ENCODE results near the gene NHSL2.

NHSL2 gene

GRCh38 chrX:72038868-72039267 lies 128.2 kb downstream of the NHSL2 start:
- TF ChIP-seq CTCF (IDR thresholded peaks at IDR 0.05; ENCODE audit: control extremely low read depth, extremely low read depth, low read depth, missing control alignments): no peak
- CTCF ChIA-PET: no interaction called here
- no peak for DNase-seq (ENCODE audit: extremely low spot score)
- POLR2A ChIA-PET: no interaction called here

- no peak for TF ChIP-seq CTCF (IDR thresholded peaks at IDR 0.05; ENCODE audit: control extremely low read depth, extremely low read depth, low read depth, missing control alignments)
- ChIA-PET POLR2A (no interaction called here), CTCF (interaction anchor here (2.0 to 2.1 kb wide), 2 partner anchors 10 to 19 kb away, joined by 8 to 9 read pairs; no protein-coding TSS in a partner anchor)
- DNase-seq (ENCODE audit: extremely low spot score): no peak
These were observed 129.9 kb downstream of the NHSL2 start for GRCh38 chrX:72040506-72040905.

- no peak for TF ChIP-seq CTCF (IDR thresholded peaks at IDR 0.05; ENCODE audit: control extremely low read depth, extremely low read depth, low read depth, missing control alignments)
- CTCF ChIA-PET: interaction anchor here (2.0 to 2.1 kb wide), 2 partner anchors 11 to 20 kb away, joined by 8 to 9 read pairs; no protein-coding TSS in a partner anchor
These were observed 130.5 kb downstream of the NHSL2 start for GRCh38 chrX:72041176-72041575.

GRCh38 chrX:72041871-72042851 lies 131.5 kb downstream of the NHSL2 start:
- CTCF ChIA-PET: interaction anchor here (0.8 to 2.1 kb wide), 4 partner anchors 20 to 43 kb away, joined by 3 to 9 read pairs (median 4); no protein-coding TSS in a partner anchor
- POLR2A ChIA-PET: no interaction called here
- DNase-seq (ENCODE audit: extremely low spot score): no peak
- TF ChIP-seq CTCF (IDR thresholded peaks at IDR 0.05; ENCODE audit: control extremely low read depth, extremely low read depth, low read depth, missing control alignments): no peak

More at GRCh38 chrX:72041176-72041575, 130.5 kb downstream of the NHSL2 start:
- POLR2A ChIA-PET: no interaction called here
- no peak for DNase-seq (ENCODE audit: extremely low spot score)

- POLR2A ChIA-PET: no interaction called here
- CTCF ChIA-PET: interaction anchor here (0.8 to 1.5 kb wide), 2 partner anchors 21 to 24 kb away, joined by 3 to 4 read pairs; no protein-coding TSS in a partner anchor
- TF ChIP-seq CTCF (IDR thresholded peaks at IDR 0.05; ENCODE audit: control extremely low read depth, extremely low read depth, low read depth, missing control alignments): no peak
- no peak for DNase-seq (ENCODE audit: extremely low spot score)
These were observed 132.2 kb downstream of the NHSL2 start for GRCh38 chrX:72042852-72043248.

- ChIA-PET POLR2A (no interaction called here), CTCF (interaction anchor here (1.5 kb wide), 1 partner anchor 22 kb away, joined by 3 read pairs; no protein-coding TSS in a partner anchor)
- no peak for DNase-seq (ENCODE audit: extremely low spot score)
- no peak for TF ChIP-seq CTCF (IDR thresholded peaks at IDR 0.05; ENCODE audit: control extremely low read depth, extremely low read depth, low read depth, missing control alignments)
These were observed 133.0 kb downstream of the NHSL2 start for GRCh38 chrX:72043636-72044035.

Measured in GM10248 (cell line).